A673 (cell line): Measurements from ENCODE around the gene SAC3D1. TPM values are rescaled to one million over a fixed set of nuclear protein-coding genes. Genes with fewer than 3 reads are reported as not detected.

Experiments
- Bru-seq: library from RNA; stranded (reverse); fragments of 400-500 nt; gene quantifications from one replicate; lab custom pipeline; 2021; lab: Mats Ljungman, UMichigan
- BruChase-seq, 2 experiments: library from RNA; stranded (reverse); fragments of 400-500 nt; gene quantifications; one replicate each; lab custom pipeline; 2021; lab: Mats Ljungman, UMichigan
- BruUV-seq: library from RNA; stranded (reverse); fragments of 400-500 nt; replicated peaks from 2 replicates; lab custom pipeline; 2021; lab: Mats Ljungman, UMichigan
- CTCF ChIA-PET: fragments of 300-600 bp; sonication (Branson Sonifier 250); formaldehyde crosslinking; loops from one replicate; lab custom pipeline; 2022; ENCODE audit warnings: antibody characterized with exemption; lab: Charles Lee
- POLR2A ChIA-PET: fragments of 300-600 bp; sonication (Branson Sonifier 250); formaldehyde crosslinking; loops from one replicate; lab custom pipeline; 2022; ENCODE audit warnings: antibody characterized with exemption; ENCODE audit not compliant: low non-redundant PET; lab: Charles Lee
- DNase-seq: peaks from one replicate; pipeline ENCODE4 v3.0.0-alpha.2; 2015; ENCODE audit warnings: low spot score
- H3K27ac ChIP-seq: fragments of 200-600 bp; sonication (generic); 2 replicates; pipeline ENCODE4 v1.5.1; 2016; ENCODE audit warnings: mixed run types, low read depth, mild to moderate bottlenecking, mixed read lengths, antibody characterized with exemption, low read length; ENCODE audit not compliant: poor library complexity, severe bottlenecking
- H3K27me3 ChIP-seq: fragments of 200-600 bp; sonication (generic); replicated peaks from 2 replicates; pipeline ENCODE4 v1.6.1; 2017; ENCODE audit warnings: mixed run types, low read depth, mild to moderate bottlenecking, mixed read lengths, antibody characterized with exemption, low read length; ENCODE audit not compliant: insufficient read depth, poor library complexity
- H3K36me3 ChIP-seq: fragments of 200-600 bp; sonication (generic); 2 replicates; pipeline ENCODE4 v1.6.1; 2016; ENCODE audit warnings: mixed run types, mild to moderate bottlenecking, mixed read lengths, antibody characterized with exemption, low read length; ENCODE audit not compliant: insufficient read depth, poor library complexity, severe bottlenecking
- H3K4me1 ChIP-seq: fragments of 200-600 bp; sonication (generic); 2 replicates; pipeline ENCODE4 v1.6.1; 2017; ENCODE audit warnings: mixed run types, mild to moderate bottlenecking, mixed read lengths, antibody characterized with exemption, low read length; ENCODE audit not compliant: insufficient read depth, poor library complexity, severe bottlenecking
- H3K4me3 ChIP-seq: fragments of 200-600 bp; sonication (generic); 2 replicates; pipeline ENCODE4 v1.5.1; 2016; ENCODE audit warnings: low read depth, mixed run types, mild to moderate bottlenecking, mixed read lengths, low read length; ENCODE audit not compliant: poor library complexity, severe bottlenecking
- H3K9me3 ChIP-seq: fragments of 200-600 bp; sonication (generic); 2 replicates; pipeline ENCODE4 v1.6.1; 2016; ENCODE audit warnings: mixed run types, low read depth, mild to moderate bottlenecking, mixed read lengths, antibody characterized with exemption, low read length; ENCODE audit not compliant: poor library complexity, severe bottlenecking
- CTCF ChIP-seq: fragments of 300-800, 200-600 bp; sonication (generic); conservative IDR thresholded peaks from 2 replicates; pipeline ENCODE4 v1.5.1; 2017; ENCODE audit warnings: low read depth, mild to moderate bottlenecking, antibody characterized with exemption, low read length, moderate library complexity, mixed read lengths
- EZH2 ChIP-seq: fragments of 200-600 bp; sonication (generic); IDR thresholded peaks from 2 replicates; pipeline ENCODE4 v1.6.1; 2017; ENCODE audit warnings: borderline replicate concordance, low read depth, mild to moderate bottlenecking, mixed read lengths, antibody characterized with exemption, low read length; ENCODE audit not compliant: poor library complexity, severe bottlenecking
- intact Hi-C: fragments of 100-400 bp; cut with micrococcal nuclease; formaldehyde crosslinking; loops from one replicate; pipeline ENCODE4 v1.10.0; 2022; ENCODE audit not compliant: unreplicated experiment
- long read RNA-seq: library from polyadenylated mRNA; stranded (forward); transcript quantifications from one replicate; pipeline ENCODE4 v2.0.0, GENCODE V29; 2022
- total RNA-seq: library from RNA; stranded (reverse); gene quantifications from 2 replicates; pipeline ENCODE4 v1.2.3, GENCODE V29; 2021

The SAC3D1 gene
- total RNA-seq (41.9 and 43.9 TPM in 2 replicates), Bru-seq, nascent RNA (percentile 69 among the genes with signal in this experiment), BruChase-seq, experiment 1, labeled RNA remaining after a 2-hour chase (percentile 65 among the genes with signal in this experiment), BruChase-seq, experiment 2, labeled RNA remaining after a 6-hour chase (percentile 70 among the genes with signal in this experiment)
- long read RNA-seq, transcript SAC3D1-201 (2 exons, 1,566 nt): major isoform, 82 of 117 reads
- long read RNA-seq, transcript SAC3D1-205 (3 exons, 1,362 nt): minor isoform, 5 of 117 reads
- long read RNA-seq, transcript SAC3D1-203 (3 exons, 1,366 nt): minor isoform, 16 of 117 reads
- long read RNA-seq, partial matches to known transcripts: 0 of 117 reads
- long read RNA-seq, other reads (novel, unspliced or antisense): 13 of 117 reads

GRCh38 chr11:65040847-65041622 lies at the start of gene SAC3D1:
Gene SAC3D1, plus strand, starts transcription at chr11:65041210. Its CDS starts 83 bp downstream, at chr11:65041293.
- no peaks in the 10 kb centered on the region for H3K27me3 ChIP-seq
- peak; percentile 99 for DNase-seq
- intact Hi-C loops: no loop called here
- H3K9me3 ChIP-seq: no peaks in the 10 kb centered on the region
- no TSS peak for BruUV-seq
- H3K4me1 ChIP-seq: peaks cover 7% of the 10 kb centered on the region
- CTCF ChIA-PET: interaction anchor here (0.5 kb wide), 1 partner anchor 13 kb away, joined by 5 read pairs; no protein-coding TSS in a partner anchor
- H3K36me3 ChIP-seq: peaks cover 23% of the 10 kb centered on the region
- H3K27ac ChIP-seq: peak within 1 kb of the TSS; percentile 94
- POLR2A ChIA-PET: interaction anchor here (0.6 kb wide), 1 partner anchor 292 kb away, joined by 12 read pairs; the partner anchor contains the start of gene DPF2
- H3K4me3 ChIP-seq: peak within 1 kb of the TSS; percentile 91
- TF ChIP-seq EZH2 (no peak), CTCF (no peak)

- POLR2A ChIA-PET: no interaction called here
- CTCF ChIA-PET: no interaction called here
- Histone ChIP-seq H3K27me3 (no peaks in the 10 kb centered on the region), H3K4me3 (no peak overlapping the region), H3K9me3 (no peaks in the 10 kb centered on the region), H3K27ac (no peak overlapping the region), H3K36me3 (no peaks in the 10 kb centered on the region), H3K4me1 (no peaks in the 10 kb centered on the region)
- DNase-seq: no peak
- no peak for TF ChIP-seq EZH2
- TF ChIP-seq CTCF: no peak
- intact Hi-C loops: no loop called here
- no TSS peak for BruUV-seq
These were observed 46.7 kb upstream of the SAC3D1 start for GRCh38 chr11:64994318-64994717.

- no peaks in the 10 kb centered on the region for H3K9me3 ChIP-seq
- no peak for DNase-seq
- intact Hi-C loops: no loop called here
- no peaks in the 10 kb centered on the region for H3K4me1 ChIP-seq
- H3K36me3 ChIP-seq: no peaks in the 10 kb centered on the region
- H3K4me3 ChIP-seq: peak overlapping the region; percentile 24
- BruUV-seq: no TSS peak
- no peak overlapping the region for H3K27ac ChIP-seq
- ChIA-PET CTCF (interaction anchor here (1.2 kb wide), 1 partner anchor 149 kb away, joined by 3 read pairs; no protein-coding TSS in a partner anchor), POLR2A (no interaction called here)
- H3K27me3 ChIP-seq: no peaks in the 10 kb centered on the region
- TF ChIP-seq CTCF (no peak), EZH2 (no peak)
These were observed 44.7 kb upstream of the SAC3D1 start for GRCh38 chr11:64996327-64996709.
